K562 (cell line): ENCODE results near the gene NFILZ. TPM values are rescaled to one million over a fixed set of nuclear protein-coding genes. Genes with fewer than 3 reads are reported as not detected.
A peak's percentile ranks its signal among the peaks of the same experiment; 100 is the strongest.

Experiments
- ATAC-seq: fragments of 200-7000 bp; cut with Tn5 transposase; 3 replicates; pipeline ENCODE4 v1.9.1; 2020; ENCODE audit warnings: moderate library complexity
- BruUV-seq: library from RNA; stranded (reverse); fragments of 400-500 nt; replicated peaks from 2 replicates; lab custom pipeline; 2021; lab: Mats Ljungman, UMichigan
- CTCF ChIA-PET: fragments of 300-600 bp; formaldehyde crosslinking; extraction: SDS; loops from one replicate; lab custom pipeline; 2021; ENCODE audit warnings: low intra/inter-chr PET ratio; lab: Yijun Ruan, JAX
- POLR2A ChIA-PET: fragments of 300-600, 350-650 bp; sonication (Branson Sonifier 250); formaldehyde crosslinking; extraction: SDS; loops from one replicate; lab custom pipeline; 2021; ENCODE audit warnings: antibody characterized with exemption, inconsistent platforms; lab: Yijun Ruan, JAX
- DNase-seq, 4 experiments: peaks; one replicate each; pipeline versions ENCODE4 v3.0.0 to v3.0.0-alpha.2; 2011 to 2018; ENCODE audit warnings: low spot score in 3 of 4, mixed read lengths in 3 of 4; ENCODE audit errors: extremely low read depth in 1 of 4
- FAIRE-seq: peaks from 2 replicates; lab custom pipeline; 2011; peaks lifted over from hg19 to GRCh38; lab: Jason Lieb, UNC
- H2AFZ ChIP-seq: 2 replicates; pipeline ENCODE4 v1.6.0; 2011; ENCODE audit warnings: low read depth, low read length, control low read depth, inconsistent platforms
- H3K27ac ChIP-seq: fragments of 200-600 bp; 3 replicates; pipeline ENCODE4 v1.8.0; 2011; ENCODE audit warnings: low read depth, mild to moderate bottlenecking, control low read depth, inconsistent platforms, low read length, moderate library complexity, mixed read lengths; ENCODE audit errors: extremely low read depth
- H3K27me3 ChIP-seq, 2 experiments: fragments of 300-600 bp in 1 of 2; 2 replicates in 1 of 2; 3 replicates in 1 of 2; pipeline versions ENCODE4 v1.6.0 to v1.8.0; 2011; ENCODE audit warnings: inconsistent platforms in 2 of 2, low read length in 2 of 2, mild to moderate bottlenecking in 1 of 2, mixed read lengths in 1 of 2, moderate library complexity in 1 of 2; ENCODE audit not compliant: control insufficient read depth in 2 of 2, insufficient read depth in 2 of 2
- H3K36me3 ChIP-seq: fragments of 300-600 bp; 3 replicates; pipeline ENCODE4 v1.8.0; 2011; ENCODE audit warnings: mild to moderate bottlenecking, low read length, inconsistent platforms; ENCODE audit not compliant: control insufficient read depth, insufficient read depth
- H3K4me1 ChIP-seq, 2 experiments: fragments of 200-600 bp in 1 of 2; replicated peaks in 1 of 2; 2 replicates in 1 of 2; 3 replicates in 1 of 2; pipeline versions ENCODE4 v1.5.1 to v1.8.0; 2011; ENCODE audit warnings: inconsistent platforms in 2 of 2, low read length in 2 of 2, mild to moderate bottlenecking in 1 of 2, mixed read lengths in 1 of 2, moderate library complexity in 1 of 2; ENCODE audit not compliant: control insufficient read depth in 2 of 2, insufficient read depth in 2 of 2
- H3K4me2 ChIP-seq: 2 replicates; pipeline ENCODE4 v1.6.1; 2011; ENCODE audit warnings: low read length, control low read depth, inconsistent platforms, mixed read lengths; ENCODE audit not compliant: insufficient read depth
- H3K4me3 ChIP-seq: fragments of 200-600 bp; sonication (generic), shearing (Covaris generic); 2 replicates; pipeline ENCODE4 v1.5.1; 2016; ENCODE audit warnings: control low read depth, inconsistent platforms
- H3K79me2 ChIP-seq: fragments of 200-600 bp; 3 replicates; pipeline ENCODE4 v1.8.0; 2011; ENCODE audit warnings: low read length, inconsistent platforms; ENCODE audit not compliant: control insufficient read depth, insufficient read depth
- H3K9ac ChIP-seq, 2 experiments: 2 replicates each; pipeline versions ENCODE4 v1.6.0 to v1.6.1; 2011; ENCODE audit warnings: low read depth in 2 of 2, low read length in 2 of 2, control low read depth in 1 of 2, inconsistent platforms in 1 of 2, mild to moderate bottlenecking in 1 of 2, mixed read lengths in 1 of 2; ENCODE audit not compliant: insufficient read depth in 1 of 2
- H3K9me1 ChIP-seq: one replicate; pipeline ENCODE4 v1.6.0; 2011; ENCODE audit warnings: inconsistent platforms, mild to moderate bottlenecking, low read length, moderate library complexity; ENCODE audit not compliant: control insufficient read depth, insufficient read depth
- H3K9me3 ChIP-seq: replicated peaks from 2 replicates; pipeline ENCODE4 v1.5.1; 2011; ENCODE audit warnings: low read depth, low read length, inconsistent platforms; ENCODE audit not compliant: control insufficient read depth, insufficient read depth
- H4K20me1 ChIP-seq: replicated peaks from 2 replicates; pipeline ENCODE4 v1.6.1; 2011; ENCODE audit warnings: low read length, inconsistent platforms, mixed read lengths; ENCODE audit not compliant: control insufficient read depth, insufficient read depth
- CTCF ChIP-seq, 3 experiments: IDR thresholded peaks in 2 of 3; conservative IDR thresholded peaks in 1 of 3; 2 replicates each; pipeline ENCODE4 v1.5.1; 2011 to 2012; ENCODE audit warnings: low read length in 3 of 3, mild to moderate bottlenecking in 3 of 3, control low read depth in 2 of 3, improper control_type of control experiment in 1 of 3, inconsistent platforms in 1 of 3, low read depth in 1 of 3, mixed read lengths in 1 of 3, moderate library complexity in 1 of 3; ENCODE audit not compliant: insufficient read depth in 2 of 3
- GTF2F1 ChIP-seq: IDR thresholded peaks from 2 replicates; pipeline ENCODE4 v1.6.1; 2011; ENCODE audit warnings: low read depth, low read length, improper control_type of control experiment
- KLF16 ChIP-seq: IDR thresholded peaks from 2 replicates; pipeline ENCODE4 v1.6.1; 2016; ENCODE audit warnings: antibody characterized with exemption
- PHTF2 ChIP-seq: fragments of 250-450 bp; sonication (Bioruptor Pico); IDR thresholded peaks from 2 replicates; pipeline ENCODE4 v1.5.0; 2021; ENCODE audit warnings: mild to moderate bottlenecking
- RAD21 ChIP-seq, 2 experiments: fragments of 250-450 bp in 1 of 2; fragments of 450-650 bp in 1 of 2; sonication (Bioruptor Pico) in 1 of 2; formaldehyde crosslinking in 1 of 2; IDR thresholded peaks in 1 of 2; conservative IDR thresholded peaks in 1 of 2; 2 replicates each; pipeline versions ENCODE4 v1.4.0 to v1.8.0; 2020 to 2022; ENCODE audit warnings: mild to moderate bottlenecking in 2 of 2, moderate library complexity in 1 of 2
- RBM25 ChIP-seq: fragments of 200-400 bp; formaldehyde crosslinking; IDR thresholded peaks from 2 replicates; pipeline ENCODE4 v1.6.1; 2018; ENCODE audit warnings: low read length, low read depth, moderate library complexity; ENCODE audit not compliant: severe bottlenecking
- SMC3 ChIP-seq: conservative IDR thresholded peaks from 2 replicates; pipeline ENCODE4 v1.6.1; 2011; ENCODE audit warnings: low read depth, low read length, improper control_type of control experiment; ENCODE audit not compliant: insufficient read depth
- STAT5B ChIP-seq: fragments of 250-450 bp; sonication (Bioruptor Pico); IDR thresholded peaks from 2 replicates; pipeline ENCODE4 v1.8.0; 2021; ENCODE audit warnings: mild to moderate bottlenecking, inconsistent platforms
- TFE3 ChIP-seq: fragments of 450-650 bp; formaldehyde crosslinking; IDR thresholded peaks from 2 replicates; pipeline ENCODE4 v1.4.0; 2020; ENCODE audit warnings: mild to moderate bottlenecking, mixed read lengths
- XRCC5 ChIP-seq: fragments of 200-400 bp; formaldehyde crosslinking; IDR thresholded peaks from 2 replicates; pipeline ENCODE4 v1.6.1; 2017; ENCODE audit warnings: low read depth, mild to moderate bottlenecking, low read length
- ZNF24 ChIP-seq: fragments of 450-650 bp; IDR thresholded peaks from 2 replicates; pipeline ENCODE4 v1.6.1; 2016
- WGBS: fragments of 100-300 bp; shearing (Covaris generic); methylation state at CpG from one replicate; pipeline ENCODE4 v1.1.6; 2016; ENCODE audit warnings: low coverage, mixed read lengths; ENCODE audit not compliant: insufficient coverage; ENCODE audit errors: missing lambda C conversion rate; 5-methylcytosine and 5-hydroxymethylcytosine counted together
- in situ Hi-C: fragments of 300-500 bp; cut with MboI; formaldehyde crosslinking; loops from 4 replicates; pipeline ENCODE4 v1.15.0; 2018; ENCODE audit warnings: inconsistent platforms, mixed read lengths
- intact Hi-C: fragments of 100-400 bp; cut with micrococcal nuclease; formaldehyde crosslinking; loops from 2 replicates; pipeline ENCODE4 v1.14.2; 2022
- polyA plus RNA-seq, 8 experiments: library from polyadenylated mRNA; depleted of rRNA in 4 of 8; stranded (reverse) in 5 of 8; unstranded in 3 of 8; fragments of >200 nt; fragmentation: Nextera tagmentation in 2 of 8; fragmentation: Illumina TruSeq in 1 of 8; extraction: Ambion mirVana in 2 of 8; extraction: Trizol in 1 of 8; gene quantifications; 2 replicates each; pipeline versions ENCODE4 v1.2.1 to v1.2.3, GENCODE V29; 2011 to 2014; ENCODE audit warnings: inconsistent platforms in 1 of 8, missing spikeins in 1 of 8
- total RNA-seq, 7 experiments: library from RNA; depleted of rRNA in 6 of 7; stranded (reverse); fragments of >200 nt in 6 of 7; fragmentation: Illumina TruSeq in 2 of 7; extraction: Trizol in 2 of 7; gene quantifications; 2 replicates each; pipeline versions ENCODE4 v1.2.1 to v1.2.3, GENCODE V29; 2011 to 2021; ENCODE audit warnings: low replicate concordance in 1 of 7

Gene NFILZ
- total and polyA plus RNA-seq, 9 of the 15 experiments (the other 6 are each of a cell fraction or from before 2014, with no cell fraction given): not detected

- no peaks in the 10 kb centered on the region for H3K79me2 ChIP-seq
- 6% methylated on average over 15 of the region's 23 CpGs for WGBS
- no peaks in the 10 kb centered on the region for H3K9me1 ChIP-seq
- FAIRE-seq (peak; percentile 96), DNase-seq (peak; percentile 68 to 73 (median 71)), ATAC-seq (peak; percentile 79)
- intact Hi-C loops: loop anchor here (10.0 kb wide), 1 partner anchor 79 kb away; the partner anchor contains the start of gene ACTL9
- H3K4me2 ChIP-seq: no peak overlapping the region
- H3K4me3 ChIP-seq: no peak overlapping the region
- H3K9me3 ChIP-seq: no peaks in the 10 kb centered on the region
- H3K27me3 ChIP-seq: peaks cover 11 to 18% of the 10 kb centered on the region in 2 experiments; a peak in 3 of 5 replicates
- no peaks in the 10 kb centered on the region for H3K36me3 ChIP-seq
- ChIA-PET CTCF (interaction anchor here (0.8 to 1.2 kb wide), 2 partner anchors 35 to 78 kb away, joined by 3 to 5 read pairs; no protein-coding TSS in a partner anchor), POLR2A (interaction anchor here (0.7 to 1.0 kb wide), 2 partner anchors 10 to 12 kb away, joined by 3 to 5 read pairs; no protein-coding TSS in a partner anchor)
- no peaks in the 10 kb centered on the region; a peak in 1 of 5 replicates for H3K4me1 ChIP-seq
- BruUV-seq: no TSS peak
- in situ Hi-C loops: loop anchor here (10.0 kb wide), 1 partner anchor 79 kb away; the partner anchor contains the start of gene ACTL9
- no peak overlapping the region for H2AFZ ChIP-seq
- H3K27ac ChIP-seq: no peak overlapping the region
- no peak overlapping the region for H3K9ac ChIP-seq
- no peaks in the 10 kb centered on the region for H4K20me1 ChIP-seq
- no peak for TF ChIP-seq STAT5B (CRISPR knock-in tag)
- TF ChIP-seq ZNF24: peak; percentile 90
- peak; percentile 85 to 94 (median 94) for TF ChIP-seq CTCF (IDR thresholded peaks at IDR 0.05 in 2 of 3, conservative IDR thresholded peaks at IDR 0.05 in 1 of 3; ENCODE audit: insufficient read depth in 2 of 3, low read depth in 1 of 3, low read length in 3 of 3)
- TF ChIP-seq SMC3: peak; percentile 68
- TF ChIP-seq PHTF2: no peak
- TF ChIP-seq GTF2F1: no peak
- peak; percentile 7 for TF ChIP-seq RBM25
- TF ChIP-seq TFE3 (CRISPR knock-in tag): peak; percentile 17; the same call in 1 of the 2 replicates
- peak; percentile 81; the same call in 1 of the 2 replicates for TF ChIP-seq XRCC5
- peak; percentile 57; the same call in 1 of the 2 replicates for TF ChIP-seq KLF16
- peak; percentile 64 to 73 for TF ChIP-seq RAD21 (CRISPR knock-in tag; conservative IDR thresholded peaks at IDR 0.05 in 1 of 2, IDR thresholded peaks at IDR 0.05 in 1 of 2)
Observed at GRCh38 chr19:8615813-8616596, 14.4 kb upstream of the NFILZ start.
